GM12878 (cell line): ENCODE measurements around the gene TVP23C. TPM values are rescaled to one million over a fixed set of nuclear protein-coding genes. Genes with fewer than 3 reads are reported as not detected.

ENCODE experiments used
- ATAC-seq: fragments of 200-7000 bp; cut with Tn5 transposase; 3 replicates; pipeline ENCODE4 v1.9.1; 2020; ENCODE audit warnings: mild to moderate bottlenecking, moderate library complexity
- BruUV-seq: library from RNA; stranded (reverse); fragments of 400-500 nt; replicated peaks from 2 replicates; lab custom pipeline; 2021; lab: Mats Ljungman, UMichigan
- CTCF ChIA-PET: fragments of 300-600 bp; sonication (Branson Sonifier 250); formaldehyde crosslinking; extraction: SDS; loops from one replicate; lab custom pipeline; 2021; ENCODE audit warnings: inconsistent platforms; lab: Yijun Ruan, JAX
- POLR2A ChIA-PET: fragments of 350-600 bp; formaldehyde crosslinking; extraction: SDS; loops from one replicate; lab custom pipeline; 2021; ENCODE audit warnings: inconsistent platforms; lab: Charles Lee
- RAD21 ChIA-PET: fragments of 300-600 bp; sonication (Branson Sonifier 250); formaldehyde crosslinking; loops from one replicate; lab custom pipeline; 2023; ENCODE audit warnings: antibody characterized with exemption; ENCODE audit not compliant: unreplicated experiment; lab: Charles Lee
- SMC1A ChIA-PET: fragments of 300-600 bp; sonication (Branson Sonifier 250); formaldehyde crosslinking; loops from one replicate; lab custom pipeline; 2023; ENCODE audit not compliant: unreplicated experiment, uncharacterized antibody; lab: Charles Lee
- DNase-seq: peaks from one replicate; pipeline ENCODE4 v3.0.0-alpha.2; 2011; ENCODE audit warnings: low read depth, low spot score
- FAIRE-seq: peaks from 3 replicates; lab custom pipeline; 2011; peaks lifted over from hg19 to GRCh38; lab: Jason Lieb, UNC
- H2AFZ ChIP-seq: 2 replicates; pipeline ENCODE4 v1.6.0; 2011; ENCODE audit warnings: low read depth, low read length, control low read depth; ENCODE audit not compliant: control insufficient read depth
- H3K27ac ChIP-seq: 2 replicates; pipeline ENCODE4 v1.5.1; 2011; ENCODE audit warnings: control low read depth; ENCODE audit not compliant: control insufficient read depth, insufficient read depth
- H3K27me3 ChIP-seq, 2 experiments: replicated peaks in 1 of 2; 2 replicates each; pipeline versions ENCODE4 v1.6.0 to v1.6.1; 2011; ENCODE audit warnings: low read length in 1 of 2; ENCODE audit not compliant: control insufficient read depth in 2 of 2, insufficient read depth in 2 of 2
- H3K36me3 ChIP-seq, 2 experiments: 2 replicates each; pipeline ENCODE4 v1.5.1; 2011; ENCODE audit warnings: low read length in 1 of 2; ENCODE audit not compliant: control insufficient read depth in 2 of 2, insufficient read depth in 2 of 2
- H3K4me1 ChIP-seq: 2 replicates; pipeline ENCODE4 v1.6.1; 2011; ENCODE audit warnings: mild to moderate bottlenecking, low read length, moderate library complexity, mixed read lengths; ENCODE audit not compliant: control insufficient read depth, insufficient read depth
- H3K4me2 ChIP-seq: 2 replicates; pipeline ENCODE4 v1.6.0; 2011; ENCODE audit warnings: control low read depth; ENCODE audit not compliant: control insufficient read depth, insufficient read depth
- H3K4me3 ChIP-seq: fragments of 200-600 bp; sonication (generic); 2 replicates; pipeline ENCODE4 v1.5.1; 2016
- H3K79me2 ChIP-seq: 2 replicates; pipeline ENCODE4 v1.6.0; 2011; ENCODE audit warnings: low read length; ENCODE audit not compliant: control insufficient read depth, insufficient read depth
- H3K9ac ChIP-seq: 2 replicates; pipeline ENCODE4 v1.8.0; 2011; ENCODE audit warnings: low read length, control low read depth, mixed read lengths; ENCODE audit not compliant: control insufficient read depth, insufficient read depth
- H3K9me3 ChIP-seq: replicated peaks from 3 replicates; pipeline ENCODE4 v1.5.1; 2011; ENCODE audit warnings: mild to moderate bottlenecking, low read length; ENCODE audit not compliant: control insufficient read depth, insufficient read depth
- H4K20me1 ChIP-seq: 2 replicates; pipeline ENCODE4 v1.6.0; 2011; ENCODE audit not compliant: control insufficient read depth, insufficient read depth
- E2F8 ChIP-seq: fragments of 450-650 bp; IDR thresholded peaks from 2 replicates; pipeline ENCODE4 v1.6.1; 2018; ENCODE audit warnings: mild to moderate bottlenecking, low read depth, moderate library complexity; ENCODE audit not compliant: partially characterized antibody
- EGR1 ChIP-seq, 2 experiments: IDR thresholded peaks; 1 replicate in 1 of 2; 2 replicates in 1 of 2; pipeline ENCODE4 v1.6.1; 2011 to 2012; ENCODE audit warnings: low read depth in 2 of 2, low read length in 2 of 2, borderline replicate concordance in 1 of 2, mild to moderate bottlenecking in 1 of 2, moderate library complexity in 1 of 2
- whole genome bisulfite sequencing: methylation state at CpG from one replicate; pipeline ENCODE4 v1.1.6; 2016; ENCODE audit warnings: low lambda C conversion rate; ENCODE audit not compliant: insufficient replicate concordance, insufficient coverage; ENCODE audit errors: missing lambda C conversion rate; 5-methylcytosine and 5-hydroxymethylcytosine counted together
- in situ Hi-C: fragments of 300-500 bp; cut with MboI; formaldehyde crosslinking; loops from 9 replicates; pipeline ENCODE4 v1.14.3; 2018; ENCODE audit warnings: mixed read lengths
- intact Hi-C: fragments of 100-400 bp; cut with micrococcal nuclease; formaldehyde crosslinking; loops from one replicate; pipeline ENCODE4 v1.14.2; 2022; ENCODE audit not compliant: unreplicated experiment
- polyA plus RNA-seq, 11 experiments: library from polyadenylated mRNA; depleted of rRNA in 4 of 11; unstranded in 6 of 11; stranded (reverse) in 5 of 11; fragments of >200 nt; fragmentation: Nextera tagmentation in 4 of 11; fragmentation: Illumina TruSeq in 1 of 11; extraction: Ambion mirVana in 4 of 11; extraction: Trizol in 1 of 11; gene quantifications; 1 replicate in 1 of 11; 2 replicates in 10 of 11; pipeline versions ENCODE4 v1.2.1 to v1.2.3, GENCODE V29; 2011 to 2016; ENCODE audit warnings: inconsistent platforms in 2 of 11, missing spikeins in 2 of 11, low read depth in 1 of 11
- total RNA-seq, 4 experiments: library from RNA; depleted of rRNA in 3 of 4; stranded (reverse); fragments of >200 nt in 3 of 4; fragmentation: Illumina TruSeq in 1 of 4; extraction: Trizol in 1 of 4; gene quantifications; 2 replicates each; pipeline versions ENCODE4 v1.2.1 to v1.2.3, GENCODE V29; 2013 to 2021

TVP23C gene
- total and polyA plus RNA-seq, 10 of the 15 experiments (the other 5 are each of a cell fraction or from before 2014, with no cell fraction given), result 0.42 to 5.0 (median 2.7) TPM

DNA sequence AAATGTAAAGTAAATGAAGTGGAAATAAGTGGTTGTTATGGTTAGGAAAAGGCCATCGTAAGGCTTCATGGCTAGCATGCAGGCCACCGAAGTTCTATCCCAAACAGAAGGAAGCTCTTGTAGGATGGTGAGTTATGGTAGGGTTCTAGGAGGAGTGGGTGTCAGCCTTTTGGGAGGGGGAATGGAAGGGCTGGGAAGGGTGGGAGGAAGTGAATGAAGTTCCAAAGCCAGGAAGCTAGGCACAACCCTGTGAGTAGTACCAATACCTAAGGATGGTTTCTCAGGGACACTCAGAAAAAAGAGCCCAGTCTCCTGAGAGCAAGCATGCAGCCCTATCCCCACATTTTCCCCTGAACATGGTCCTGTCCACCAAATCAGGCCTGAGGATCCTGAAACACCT is 59.6 kb downstream of the TVP23C start:
- H3K4me2 ChIP-seq, result no peak overlapping the region
- no peak for TF ChIP-seq EGR1 (IDR thresholded peaks at IDR 0.05; ENCODE audit: borderline replicate concordance in 1 of 2, low read depth in 2 of 2, low read length in 2 of 2)
- TF ChIP-seq E2F8, result no peak
- no peaks in the 10 kb centered on the region for H3K36me3 ChIP-seq
- intact Hi-C loops (no loop called here), in situ Hi-C loops (loop anchor here (5.0 kb wide), 1 partner anchor 246 kb away; no protein-coding TSS in a partner anchor)
- FAIRE-seq (no peak), DNase-seq (no peak), ATAC-seq (no peak)
- POLR2A ChIA-PET, result no interaction called here
- RAD21 ChIA-PET, result interaction anchor here (1.2 kb wide), 1 partner anchor 245 kb away, joined by 11 read pairs; no protein-coding TSS in a partner anchor
- no peak overlapping the region for H2AFZ ChIP-seq
- BruUV-seq, result no TSS peak
- H3K27me3 ChIP-seq, result no peaks in the 10 kb centered on the region; a peak in 1 of 4 replicates
- CTCF ChIA-PET, result interaction anchor here (1.4 to 3.0 kb wide), 5 partner anchors 10 to 255 kb away, joined by 6 to 33 read pairs (median 10); no protein-coding TSS in a partner anchor
- H4K20me1 ChIP-seq, result no peaks in the 10 kb centered on the region
- 37% methylated on average over 2 of the region's 2 CpGs for WGBS
- peaks cover 3% of the 10 kb centered on the region for H3K4me1 ChIP-seq
- no peak overlapping the region for H3K9ac ChIP-seq
- no peak overlapping the region for H3K4me3 ChIP-seq
- no peak overlapping the region for H3K27ac ChIP-seq
- SMC1A ChIA-PET, result no interaction called here
- H3K79me2 ChIP-seq, result no peaks in the 10 kb centered on the region
- H3K9me3 ChIP-seq, result no peaks in the 10 kb centered on the region
